HFFc6 (cell line): ENCODE measurements around the gene L3MBTL3. TPM values are rescaled to one million over a fixed set of nuclear protein-coding genes. Genes with fewer than 3 reads are reported as not detected.
A peak's percentile ranks its signal among the peaks of the same experiment; 100 is the strongest.

Source experiments
- DNase-seq: peaks from one replicate; pipeline ENCODE4 v3.0.0-alpha.2; 2018
- H3K27ac Mint-ChIP-seq: 2 replicates; pipeline ENCODE4 v1.8.0; 2020; ENCODE audit warnings: mild to moderate bottlenecking, mixed read lengths
- H3K27me3 Mint-ChIP-seq: 2 replicates; pipeline ENCODE4 v1.8.0; 2021; ENCODE audit warnings: mild to moderate bottlenecking, moderate library complexity, mixed read lengths; ENCODE audit not compliant: insufficient read depth
- H3K36me3 Mint-ChIP-seq: 2 replicates; pipeline ENCODE4 v1.8.0; 2021; ENCODE audit warnings: low read depth, mixed read lengths
- H3K4me1 Mint-ChIP-seq: 2 replicates; pipeline ENCODE4 v1.8.0; 2020; ENCODE audit warnings: low read depth, mixed read lengths
- H3K4me3 Mint-ChIP-seq: 2 replicates; pipeline ENCODE4 v1.8.0; 2020; ENCODE audit warnings: mild to moderate bottlenecking, moderate library complexity, mixed read lengths
- H3K9me3 Mint-ChIP-seq: 2 replicates; pipeline ENCODE4 v1.8.0; 2020; ENCODE audit warnings: mild to moderate bottlenecking, mixed read lengths
- CTCF ChIP-seq: fragments of 200-600 bp; sonication (generic); IDR thresholded peaks from 2 replicates; pipeline ENCODE4 v1.5.0; 2021; ENCODE audit warnings: antibody characterized with exemption, mild to moderate bottlenecking
- total RNA-seq, 6 experiments: library from RNA; stranded (reverse); fragmentation: NEBNext Ultra II Directional; extraction: Animal tissue kit (Norgen Biotek cat#: 25700); gene quantifications; 2 replicates in 1 of 6; 3 replicates in 5 of 6; pipeline ENCODE4 v1.2.3, GENCODE V29; 2021

The L3MBTL3 gene
- total RNA-seq, 6 experiments from 2014 or later: 7.4 to 8.8 (median 8.2) TPM

DNA sequence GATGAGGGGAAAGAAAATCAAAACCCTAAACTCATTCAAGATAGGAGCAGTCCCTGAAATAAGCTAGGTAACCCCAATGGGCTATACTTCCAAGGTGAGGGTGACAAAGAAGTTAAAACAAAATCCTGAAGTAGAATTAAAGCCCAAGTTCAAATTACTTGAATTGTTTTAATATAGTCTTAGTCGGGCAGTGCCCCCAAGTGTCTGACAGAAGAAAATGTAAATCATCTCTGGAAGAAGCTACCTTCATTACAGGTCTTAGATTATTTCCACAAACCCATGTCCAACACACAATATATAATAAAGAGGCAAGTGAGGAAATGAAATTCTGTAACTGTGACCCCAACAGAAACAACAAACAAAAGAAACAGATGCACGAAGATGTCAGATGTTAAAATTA, 36.8 kb upstream of the L3MBTL3 start:
- Mint-ChIP-seq H3K4me1 (peaks cover 6% of the 10 kb centered on the region; the same call in 1 of the 2 replicates), H3K27ac (no peak overlapping the region), H3K27me3 (no peaks in the 10 kb centered on the region; the same call in 1 of the 2 replicates), H3K9me3 (peaks cover 8% of the 10 kb centered on the region), H3K4me3 (no peak overlapping the region), H3K36me3 (no peaks in the 10 kb centered on the region; the same call in 1 of the 2 replicates)
- peak; percentile 63 for TF ChIP-seq CTCF
- DNase-seq: peak; percentile 16

DNA sequence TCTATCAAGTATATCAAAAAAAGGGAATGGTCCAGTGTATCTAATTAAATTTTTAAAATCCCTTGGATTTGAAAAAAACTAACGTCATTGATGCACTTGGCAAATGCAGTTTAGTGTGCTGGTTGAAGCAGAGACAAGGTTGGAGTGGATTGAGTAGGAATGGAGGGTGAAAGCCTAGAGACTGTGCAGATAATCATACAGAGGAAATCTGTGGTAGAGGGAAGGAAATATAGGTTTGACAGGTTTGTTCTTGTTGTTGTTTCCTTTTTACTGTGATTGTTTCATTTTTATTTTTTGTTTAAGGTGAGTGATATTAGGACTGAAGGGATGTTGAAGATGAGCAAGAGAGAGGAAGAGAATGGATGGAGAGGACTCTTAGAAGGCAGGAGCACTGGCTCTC, 29.0 kb upstream of the L3MBTL3 start:
- Mint-ChIP-seq H3K4me3 (no peak overlapping the region), H3K9me3 (no peaks in the 10 kb centered on the region), H3K36me3 (no peaks in the 10 kb centered on the region), H3K4me1 (no peaks in the 10 kb centered on the region), H3K27ac (no peak overlapping the region), H3K27me3 (peaks cover 13% of the 10 kb centered on the region)
- TF ChIP-seq CTCF: no peak
- DNase-seq: no peak

DNA sequence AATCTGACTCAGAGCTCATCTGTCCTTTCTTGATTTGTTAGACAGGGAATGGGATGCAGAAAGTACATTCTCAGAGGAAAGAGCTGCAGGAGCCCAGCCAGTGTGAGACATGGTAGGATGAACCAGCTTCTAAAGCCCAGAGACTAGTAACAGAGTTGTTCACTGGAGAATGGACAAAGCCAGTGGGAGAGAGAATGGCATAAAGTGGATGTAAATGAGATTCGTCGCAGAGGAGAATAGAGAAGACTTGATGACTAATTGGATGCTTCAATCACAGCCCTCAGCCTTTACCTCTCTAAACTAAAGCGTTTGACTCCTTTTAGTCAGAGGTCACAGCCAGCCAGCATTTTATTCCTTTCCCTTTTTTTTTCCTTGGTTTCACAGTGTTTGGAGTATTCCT, 25.5 kb upstream of the L3MBTL3 start:
- no peaks in the 10 kb centered on the region for H3K36me3 Mint-ChIP-seq
- no peak for DNase-seq
- H3K27ac Mint-ChIP-seq: no peak overlapping the region
- H3K27me3 Mint-ChIP-seq: peaks cover 16% of the 10 kb centered on the region
- H3K9me3 Mint-ChIP-seq: no peaks in the 10 kb centered on the region
- no peaks in the 10 kb centered on the region for H3K4me1 Mint-ChIP-seq
- H3K4me3 Mint-ChIP-seq: no peak overlapping the region
- no peak for TF ChIP-seq CTCF

DNA sequence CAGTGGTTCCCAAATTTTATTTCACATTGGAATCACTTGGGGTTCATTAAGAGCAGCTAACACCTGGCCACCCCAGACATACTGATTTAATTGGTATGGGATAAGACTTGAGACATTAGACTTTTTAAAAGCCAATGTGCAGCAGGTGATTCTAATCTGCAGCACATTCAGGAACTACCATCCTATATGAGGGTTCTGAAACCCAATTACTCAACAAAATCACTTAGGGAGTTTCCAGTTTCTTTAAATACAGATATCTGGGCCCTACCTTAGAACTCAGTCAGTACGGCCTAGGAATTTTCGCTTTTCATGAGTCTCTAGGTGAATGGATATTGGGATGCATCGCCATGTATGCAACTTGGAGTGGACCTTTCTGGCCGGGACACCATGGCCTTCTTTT, 24.0 kb upstream of the L3MBTL3 start:
- Mint-ChIP-seq H3K27ac (no peak overlapping the region), H3K27me3 (peaks cover 16% of the 10 kb centered on the region), H3K4me1 (no peaks in the 10 kb centered on the region), H3K36me3 (no peaks in the 10 kb centered on the region), H3K9me3 (no peaks in the 10 kb centered on the region), H3K4me3 (no peak overlapping the region)
- DNase-seq: no peak
- no peak for TF ChIP-seq CTCF

GRCh38 chr6:129996387-129996786, 22.0 kb upstream of the L3MBTL3 start:
- no peak for TF ChIP-seq CTCF
- Mint-ChIP-seq H3K4me1 (no peaks in the 10 kb centered on the region), H3K9me3 (no peaks in the 10 kb centered on the region), H3K36me3 (no peaks in the 10 kb centered on the region), H3K4me3 (no peak overlapping the region), H3K27ac (no peak overlapping the region), H3K27me3 (peaks cover 21% of the 10 kb centered on the region)
- DNase-seq: no peak
